DND-41 (cell line): ENCODE data around the gene G3BP1.

ENCODE experiments used
- EZH2 ChIP-seq: IDR thresholded peaks from 3 replicates; pipeline ENCODE4 v1.6.1; 2012; ENCODE audit warnings: borderline replicate concordance, low read depth, mild to moderate bottlenecking, moderate library complexity, low read length, inconsistent platforms; ENCODE audit not compliant: severe bottlenecking
- TF ChIP-seq, protein P1 (sequence below): IDR thresholded peaks from 2 replicates; pipeline ENCODE4 v1.5.1; 2012; ENCODE audit warnings: borderline replicate concordance, low read length, moderate library complexity, mild to moderate bottlenecking; ENCODE audit not compliant: poor library complexity, severe bottlenecking; ENCODE audit errors: extremely low read depth

DNA sequence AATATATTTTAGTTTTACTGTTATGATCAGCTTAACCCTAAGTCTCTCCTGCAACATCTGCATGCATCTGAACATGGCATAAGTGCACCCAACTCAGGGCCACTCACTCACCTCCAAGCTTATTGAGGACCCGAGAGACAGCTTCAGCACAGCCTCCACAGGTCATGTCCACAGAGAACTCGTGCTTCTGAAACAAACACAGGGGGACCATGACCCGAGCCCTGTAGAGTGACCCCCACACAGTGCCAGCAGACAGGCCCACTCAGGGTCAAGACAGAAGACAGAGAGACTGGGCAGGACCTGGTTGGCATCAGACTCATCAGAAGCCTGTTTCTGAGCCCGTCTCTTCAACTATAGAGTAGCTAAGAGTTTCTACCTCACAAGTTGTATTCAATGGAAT, 20.2 kb upstream of the G3BP1 start:
- TF ChIP-seq, protein P1, sequence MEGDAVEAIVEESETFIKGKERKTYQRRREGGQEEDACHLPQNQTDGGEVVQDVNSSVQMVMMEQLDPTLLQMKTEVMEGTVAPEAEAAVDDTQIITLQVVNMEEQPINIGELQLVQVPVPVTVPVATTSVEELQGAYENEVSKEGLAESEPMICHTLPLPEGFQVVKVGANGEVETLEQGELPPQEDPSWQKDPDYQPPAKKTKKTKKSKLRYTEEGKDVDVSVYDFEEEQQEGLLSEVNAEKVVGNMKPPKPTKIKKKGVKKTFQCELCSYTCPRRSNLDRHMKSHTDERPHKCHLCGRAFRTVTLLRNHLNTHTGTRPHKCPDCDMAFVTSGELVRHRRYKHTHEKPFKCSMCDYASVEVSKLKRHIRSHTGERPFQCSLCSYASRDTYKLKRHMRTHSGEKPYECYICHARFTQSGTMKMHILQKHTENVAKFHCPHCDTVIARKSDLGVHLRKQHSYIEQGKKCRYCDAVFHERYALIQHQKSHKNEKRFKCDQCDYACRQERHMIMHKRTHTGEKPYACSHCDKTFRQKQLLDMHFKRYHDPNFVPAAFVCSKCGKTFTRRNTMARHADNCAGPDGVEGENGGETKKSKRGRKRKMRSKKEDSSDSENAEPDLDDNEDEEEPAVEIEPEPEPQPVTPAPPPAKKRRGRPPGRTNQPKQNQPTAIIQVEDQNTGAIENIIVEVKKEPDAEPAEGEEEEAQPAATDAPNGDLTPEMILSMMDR = no peak
- no peak for TF ChIP-seq EZH2
